Measurements from ENCODE around the gene AKT3.

The AKT3 gene

GRCh38 chr1:243850202-243850451, at the start of gene AKT3:
Gene AKT3, minus strand, starts transcription at chr1:243850243. Its CDS starts 7,073 bp downstream, at chr1:243843170.
- H3K4me3 ChIP-seq (ENCODE audit: low read length) = peak within 1 kb of the TSS; percentile 76
- DNase-seq (ENCODE audit: low read depth) = peak; percentile 42
- TF ChIP-seq CTCF (conservative IDR thresholded peaks at IDR 0.05; ENCODE audit: low read depth, low read length) = no peak

- DNase-seq (ENCODE audit: low read depth) = no peak
- TF ChIP-seq CTCF (conservative IDR thresholded peaks at IDR 0.05; ENCODE audit: low read depth, low read length) = no peak
- no peak overlapping the region for H3K4me3 ChIP-seq (ENCODE audit: low read length)
Observed at GRCh38 chr1:243898278-243898677, 48.2 kb upstream of the AKT3 start.

GRCh38 chr1:243896313-243896712, 46.3 kb upstream of the AKT3 start:
- DNase-seq (ENCODE audit: low read depth) = no peak
- TF ChIP-seq CTCF (conservative IDR thresholded peaks at IDR 0.05; ENCODE audit: low read depth, low read length) = no peak
- no peak overlapping the region for H3K4me3 ChIP-seq (ENCODE audit: low read length)

- DNase-seq (ENCODE audit: low read depth) = no peak
- no peak overlapping the region for H3K4me3 ChIP-seq (ENCODE audit: low read length)
- no peak for TF ChIP-seq CTCF (conservative IDR thresholded peaks at IDR 0.05; ENCODE audit: low read depth, low read length)
Observed at GRCh38 chr1:243892456-243892855, 42.4 kb upstream of the AKT3 start.

- TF ChIP-seq CTCF (conservative IDR thresholded peaks at IDR 0.05; ENCODE audit: low read depth, low read length) = no peak
- DNase-seq (ENCODE audit: low read depth) = no peak
- H3K4me3 ChIP-seq (ENCODE audit: low read length) = no peak overlapping the region
Observed at GRCh38 chr1:243890576-243890975, 40.5 kb upstream of the AKT3 start.

- H3K4me3 ChIP-seq (ENCODE audit: low read length) = no peak overlapping the region
- no peak for DNase-seq (ENCODE audit: low read depth)
- TF ChIP-seq CTCF (conservative IDR thresholded peaks at IDR 0.05; ENCODE audit: low read depth, low read length) = no peak
Observed at GRCh38 chr1:243885806-243886205, 35.8 kb upstream of the AKT3 start.

GRCh38 chr1:243884603-243885002, 34.6 kb upstream of the AKT3 start:
- H3K4me3 ChIP-seq (ENCODE audit: low read length) = no peak overlapping the region
- no peak for TF ChIP-seq CTCF (conservative IDR thresholded peaks at IDR 0.05; ENCODE audit: low read depth, low read length)
- DNase-seq (ENCODE audit: low read depth) = no peak
